Upper lobe of left lung (tissue), 6 donors: Measurements from ENCODE around the gene LRBA. TPM values are rescaled to one million over a fixed set of nuclear protein-coding genes. Genes with fewer than 3 reads are reported as not detected.
A peak's percentile ranks its signal among the peaks of the same experiment; 100 is the strongest.

Source experiments
- ATAC-seq, 2 donors: fragments of 200-7000 bp; cut with Tn5 transposase; one replicate each; pipeline ENCODE4 v1.9.1; 2022; ENCODE audit warnings: mild to moderate bottlenecking in 2 of 2, moderate library complexity in 2 of 2; ENCODE audit not compliant: low FRiP score in 2 of 2
- DNase-seq, 2 donors: peaks; one replicate each; pipeline ENCODE4 v3.0.0-alpha.2; 2019 to 2020
- H3K27ac ChIP-seq, 4 donors: fragments of 200-600 bp; sonication (generic); one replicate each; pipeline ENCODE4 v1.5.1; 2016 to 2019
- H3K27me3 ChIP-seq, 4 donors: fragments of 200-600 bp; sonication (generic); one replicate each; pipeline ENCODE4 v1.5.1; 2017 to 2019
- H3K36me3 ChIP-seq, 4 donors: fragments of 200-600 bp; sonication (generic); one replicate each; pipeline ENCODE4 v1.5.1; 2016 to 2019
- H3K4me1 ChIP-seq, 4 donors: fragments of 200-600 bp; sonication (generic); one replicate each; pipeline ENCODE4 v1.5.1; 2018 to 2019
- H3K4me3 ChIP-seq, 4 donors: fragments of 200-600 bp; sonication (generic); one replicate each; pipeline ENCODE4 v1.5.1; 2017 to 2019; ENCODE audit warnings: mild to moderate bottlenecking in 2 of 4, moderate library complexity in 1 of 4
- H3K9me3 ChIP-seq, 4 donors: fragments of 200-600 bp; sonication (generic); one replicate each; pipeline ENCODE4 v1.5.1; 2018 to 2019
- EP300 ChIP-seq, 4 donors: sonication (generic); formaldehyde crosslinking; IDR thresholded peaks; one replicate each; pipeline ENCODE4 v1.5.1; 2017; ENCODE audit warnings: antibody characterized with exemption in 4 of 4, control low read depth in 2 of 4
- POLR2A ChIP-seq, 4 donors: fragments of 450-650 bp; IDR thresholded peaks; one replicate each; pipeline ENCODE4 v1.5.1; 2016 to 2017; ENCODE audit warnings: antibody characterized with exemption in 4 of 4, mild to moderate bottlenecking in 2 of 4
- POLR2AphosphoS5 ChIP-seq, 2 donors: sonication (generic); formaldehyde crosslinking; IDR thresholded peaks; one replicate each; pipeline ENCODE4 v1.5.1; 2017; ENCODE audit warnings: antibody characterized with exemption in 2 of 2
- WGBS, 2 donors: methylation state at CpG; one replicate each; pipeline ENCODE4 v1.1.5; 2017 to 2018; 5-methylcytosine and 5-hydroxymethylcytosine counted together
- total RNA-seq, 6 donors: library from RNA; depleted of rRNA in 4 of 6; stranded (reverse); fragments of >200 nt in 4 of 6; gene quantifications; one replicate each; pipeline versions ENCODE4 v1.1.0 to v1.2.1, GENCODE V29; 2016 to 2021
- TF ChIP-seq, protein P1 (sequence below), 6 experiments: fragments of 450-650 bp in 4 of 6; fragments of 200-600 bp in 2 of 6; sonication (generic) in 2 of 6; IDR thresholded peaks; one replicate each; pipeline ENCODE4 v1.5.1; 2016 to 2019; ENCODE audit warnings: antibody characterized with exemption in 6 of 6
- donor health status: DM: no; HTN: no; CAD: no; lungs with moderate emphysema.
- donor health status: DM: no; HTN: yes; CAD: no; lungs with severe emphysema.

The LRBA gene
- total RNA-seq, 6 donors from 2014 or later, result 34.7 to 139 (median 56.4) TPM

DNA sequence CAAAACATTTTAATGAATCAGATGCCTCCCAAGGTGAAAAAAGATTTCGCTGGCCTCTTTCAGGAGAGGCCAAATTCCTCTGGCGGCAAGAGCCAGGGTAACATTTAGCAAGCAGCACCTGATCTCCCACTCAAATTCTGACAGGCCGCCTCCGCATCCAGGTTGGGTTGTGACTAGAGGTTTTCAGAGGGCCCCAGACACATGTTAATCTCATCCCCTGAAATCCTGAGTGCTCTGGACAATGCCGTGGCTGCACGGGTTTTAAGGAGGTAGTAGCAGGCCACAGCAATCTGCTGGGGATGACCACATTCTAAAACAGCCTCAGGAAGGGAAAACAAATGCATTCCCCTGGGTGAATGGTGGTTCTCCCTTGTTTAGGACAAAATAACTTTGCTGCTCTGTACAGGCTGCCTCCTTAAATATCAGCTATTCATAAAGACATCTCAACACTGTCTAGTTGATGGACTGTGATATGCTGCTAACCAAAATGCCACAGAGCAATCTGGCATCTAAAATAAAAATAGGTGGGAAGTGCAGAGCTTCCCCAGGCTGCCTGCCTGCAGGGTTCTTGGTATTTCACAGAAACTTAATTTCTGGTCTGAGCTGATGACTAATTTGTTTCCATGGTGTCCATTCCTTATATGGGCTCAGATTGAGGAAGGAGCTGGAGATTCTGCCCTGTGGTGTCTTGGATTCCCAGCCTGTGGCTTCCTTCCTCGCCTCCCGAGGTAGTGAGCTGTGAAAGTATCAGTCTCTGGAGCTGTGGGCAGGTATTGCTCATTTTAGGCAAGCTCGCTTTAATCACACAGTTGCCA is 734.8 kb downstream of the LRBA start:
- Histone ChIP-seq H3K27ac (no peak overlapping the region), H3K9me3 (peaks cover 0 to 6% (median 0%) of the 10 kb centered on the region in 4 donors), H3K27me3 (no peaks in the 10 kb centered on the region), H3K4me1 (no peaks in the 10 kb centered on the region), H3K36me3 (peaks cover 0 to 33% (median 0%) of the 10 kb centered on the region in 4 donors), H3K4me3 (no peak overlapping the region)
- WGBS, 2 donors, result 77 to 81% methylated on average over 9 of the region's 9 CpGs
- DNase-seq (no peak), ATAC-seq (peak in 1 of 2 donors; percentile 52)
- TF ChIP-seq, protein P1, sequence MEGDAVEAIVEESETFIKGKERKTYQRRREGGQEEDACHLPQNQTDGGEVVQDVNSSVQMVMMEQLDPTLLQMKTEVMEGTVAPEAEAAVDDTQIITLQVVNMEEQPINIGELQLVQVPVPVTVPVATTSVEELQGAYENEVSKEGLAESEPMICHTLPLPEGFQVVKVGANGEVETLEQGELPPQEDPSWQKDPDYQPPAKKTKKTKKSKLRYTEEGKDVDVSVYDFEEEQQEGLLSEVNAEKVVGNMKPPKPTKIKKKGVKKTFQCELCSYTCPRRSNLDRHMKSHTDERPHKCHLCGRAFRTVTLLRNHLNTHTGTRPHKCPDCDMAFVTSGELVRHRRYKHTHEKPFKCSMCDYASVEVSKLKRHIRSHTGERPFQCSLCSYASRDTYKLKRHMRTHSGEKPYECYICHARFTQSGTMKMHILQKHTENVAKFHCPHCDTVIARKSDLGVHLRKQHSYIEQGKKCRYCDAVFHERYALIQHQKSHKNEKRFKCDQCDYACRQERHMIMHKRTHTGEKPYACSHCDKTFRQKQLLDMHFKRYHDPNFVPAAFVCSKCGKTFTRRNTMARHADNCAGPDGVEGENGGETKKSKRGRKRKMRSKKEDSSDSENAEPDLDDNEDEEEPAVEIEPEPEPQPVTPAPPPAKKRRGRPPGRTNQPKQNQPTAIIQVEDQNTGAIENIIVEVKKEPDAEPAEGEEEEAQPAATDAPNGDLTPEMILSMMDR (IDR thresholded peaks at IDR 0.05), result no peak
- TF ChIP-seq POLR2AphosphoS5 (IDR thresholded peaks at IDR 0.05) (no peak), POLR2A (IDR thresholded peaks at IDR 0.05) (no peak), EP300 (IDR thresholded peaks at IDR 0.05) (no peak)

DNA sequence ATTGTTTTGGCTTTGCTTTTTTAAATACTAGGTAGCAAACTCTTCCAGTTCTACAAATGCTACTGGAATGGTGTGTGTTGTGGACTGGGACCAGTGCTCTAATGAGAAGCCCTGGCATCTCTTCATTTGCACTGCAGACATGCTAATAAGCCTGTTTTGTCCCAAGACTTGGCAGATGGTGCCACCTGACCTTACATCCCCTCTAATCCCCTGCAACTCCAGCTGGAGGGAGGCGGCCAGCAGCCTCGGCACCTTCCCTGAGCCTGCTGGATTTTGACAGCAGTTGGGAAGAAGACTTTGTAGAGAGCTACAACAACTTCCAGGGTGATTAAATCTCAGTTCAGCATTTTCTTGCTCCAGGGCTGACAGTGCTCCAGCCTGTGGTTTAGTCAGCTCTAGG is 736.9 kb downstream of the LRBA start:
- no peak overlapping the region for H3K4me3 ChIP-seq
- no peak overlapping the region for H3K27ac ChIP-seq
- WGBS, 2 donors, result 89 to 100% methylated on average over 1 to 2 of the region's 2 CpGs
- TF ChIP-seq, protein P1 (IDR thresholded peaks at IDR 0.05), result no peak
- TF ChIP-seq EP300 (IDR thresholded peaks at IDR 0.05) (no peak), POLR2A (IDR thresholded peaks at IDR 0.05) (no peak), POLR2AphosphoS5 (IDR thresholded peaks at IDR 0.05) (no peak)
- H3K4me1 ChIP-seq, result no peaks in the 10 kb centered on the region
- ATAC-seq (no peak), DNase-seq (peak in 1 of 2 donors; percentile 14)
- peaks cover 0 to 31% (median 0%) of the 10 kb centered on the region in 4 donors for H3K36me3 ChIP-seq
- H3K9me3 ChIP-seq, result peaks cover 0 to 6% (median 0%) of the 10 kb centered on the region in 4 donors
- H3K27me3 ChIP-seq, result no peaks in the 10 kb centered on the region

- DNase-seq (no peak), ATAC-seq (no peak)
- 89 to 94% methylated on average over 1 of the region's 1 CpG for WGBS, 2 donors
- TF ChIP-seq, protein P1 (IDR thresholded peaks at IDR 0.05), result no peak
- TF ChIP-seq POLR2AphosphoS5 (IDR thresholded peaks at IDR 0.05), result no peak
- no peak for TF ChIP-seq EP300 (IDR thresholded peaks at IDR 0.05)
- no peak for TF ChIP-seq POLR2A (IDR thresholded peaks at IDR 0.05)
- no peaks in the 10 kb centered on the region for H3K4me1 ChIP-seq
- no peak overlapping the region for H3K4me3 ChIP-seq
- no peak overlapping the region for H3K27ac ChIP-seq
- H3K27me3 ChIP-seq, result no peaks in the 10 kb centered on the region
- no peaks in the 10 kb centered on the region for H3K9me3 ChIP-seq
- H3K36me3 ChIP-seq, result peaks cover 0 to 14% (median 0%) of the 10 kb centered on the region in 4 donors
Measured at GRCh38 chr4:150268444-150268843, 746.6 kb downstream of the LRBA start.

DNA sequence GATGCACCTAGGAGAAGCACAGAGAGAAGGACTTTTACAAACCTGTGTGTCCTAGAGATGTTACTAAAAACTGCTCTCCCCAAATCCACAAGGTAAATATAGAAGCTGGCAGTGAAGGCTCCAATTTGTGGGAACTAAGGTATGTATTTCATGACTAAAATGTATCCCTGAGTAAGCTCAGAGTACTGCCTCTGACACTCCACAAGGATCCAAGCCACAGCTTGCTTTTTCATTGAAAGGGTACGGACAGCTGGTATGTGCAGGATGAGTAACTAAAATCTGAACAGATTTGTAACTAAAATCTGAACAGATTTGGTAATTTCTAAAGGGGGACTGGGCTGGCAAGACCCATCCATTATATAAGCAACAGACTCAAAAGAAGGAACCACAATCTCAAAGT is 749.3 kb downstream of the LRBA start:
- no peaks in the 10 kb centered on the region for H3K9me3 ChIP-seq
- H3K4me1 ChIP-seq, result no peaks in the 10 kb centered on the region
- H3K27ac ChIP-seq, result no peak overlapping the region
- ATAC-seq, result no peak
- WGBS, 2 donors, result 92 to 96% methylated on average over 1 of the region's 1 CpG
- H3K4me3 ChIP-seq, result no peak overlapping the region
- no peak for DNase-seq
- H3K36me3 ChIP-seq, result peaks cover 0 to 7% (median 0%) of the 10 kb centered on the region in 4 donors
- H3K27me3 ChIP-seq, result no peaks in the 10 kb centered on the region
- TF ChIP-seq EP300 (IDR thresholded peaks at IDR 0.05) (no peak), POLR2AphosphoS5 (IDR thresholded peaks at IDR 0.05) (no peak), POLR2A (IDR thresholded peaks at IDR 0.05) (no peak)
- TF ChIP-seq, protein P1 (IDR thresholded peaks at IDR 0.05), result no peak
